ENCODE results near the gene SIRT2.
"Not testable (repeated sequence)": the region's sequence is repeated elsewhere in the genome, so short reads cannot be mapped to it uniquely, and the experiment has no call there.

Gene SIRT2

GRCh38 chr19:38892841-38893240, 6.6 kb downstream of the SIRT2 start:
- no peak for DNase-seq

GRCh38 chr19:38891771-38892170, 7.6 kb downstream of the SIRT2 start:
- DNase-seq: no peak

- DNase-seq: no peak
These were observed 8.7 kb downstream of the SIRT2 start for GRCh38 chr19:38890686-38891085.

- DNase-seq: no peak
These were observed 9.6 kb downstream of the SIRT2 start for GRCh38 chr19:38889803-38890202.

GRCh38 chr19:38888876-38889275, 10.5 kb downstream of the SIRT2 start:
- DNase-seq: no peak

GRCh38 chr19:38884691-38885090, 14.7 kb downstream of the SIRT2 start:
- not testable (repeated sequence) for DNase-seq

- DNase-seq: no peak
These were observed 16.1 kb downstream of the SIRT2 start for GRCh38 chr19:38883286-38883685.

- DNase-seq: no peak
These were observed 18.4 kb downstream of the SIRT2 start for GRCh38 chr19:38880882-38881609.

- no peak for DNase-seq
These were observed 19.1 kb downstream of the SIRT2 start for GRCh38 chr19:38880076-38880881.

- DNase-seq: no peak
These were observed 20.0 kb downstream of the SIRT2 start for GRCh38 chr19:38879400-38879751.

GRCh38 chr19:38878575-38879399, 20.6 kb downstream of the SIRT2 start:
- DNase-seq: no peak

GRCh38 chr19:38877781-38878574, 21.4 kb downstream of the SIRT2 start, which contains the start of gene RINL:
RINL (minus strand) TSS chr19:38878275; CDS start chr19:38876742, 1,533 bp downstream.
- peak; percentile 27 to 67 for DNase-seq

- no peak for DNase-seq
These were observed 23.6 kb downstream of the SIRT2 start for GRCh38 chr19:38875656-38876395.

GRCh38 chr19:38873400-38873799, 26.0 kb downstream of the SIRT2 start:
- not testable (repeated sequence) for DNase-seq

- no peak for DNase-seq
These were observed 28.8 kb downstream of the SIRT2 start for GRCh38 chr19:38870612-38871011.

- DNase-seq: peak; percentile 70 to 74
These were observed 29.4 kb downstream of the SIRT2 start for GRCh38 chr19:38869836-38870607.

- peak; percentile 4 to 23 for DNase-seq
These were observed 30.1 kb downstream of the SIRT2 start for GRCh38 chr19:38869160-38869835.

GRCh38 chr19:38868551-38868950, 30.9 kb downstream of the SIRT2 start:
- no peak for DNase-seq

GRCh38 chr19:38867171-38867780, 32.1 kb downstream of the SIRT2 start:
- DNase-seq: no peak

Measured in AML-193 (cell line).